Skeletal muscle satellite cell (primary cell): ENCODE data around the gene CKS1B.

Experiments
- H3K27me3 ChIP-seq: 2 replicates; pipeline ENCODE4 v1.7.0; 2013; ENCODE audit warnings: low read length; ENCODE audit not compliant: control insufficient read depth, insufficient read depth
- H3K36me3 ChIP-seq: 2 replicates; pipeline ENCODE4 v1.7.0; 2013; ENCODE audit warnings: mild to moderate bottlenecking, control low read depth, low read length; ENCODE audit not compliant: insufficient read depth
- H3K4me1 ChIP-seq: 2 replicates; pipeline ENCODE4 v1.7.0; 2013; ENCODE audit warnings: low read length; ENCODE audit not compliant: control insufficient read depth, insufficient read depth
- H3K4me2 ChIP-seq: 2 replicates; pipeline ENCODE4 v1.7.0; 2013; ENCODE audit warnings: mild to moderate bottlenecking, low read length
- H3K4me3 ChIP-seq: 2 replicates; pipeline ENCODE4 v1.7.0; 2013; ENCODE audit warnings: low read length
- H3K9ac ChIP-seq: 2 replicates; pipeline ENCODE4 v1.7.0; 2013; ENCODE audit warnings: mild to moderate bottlenecking, low read depth, low read length, moderate library complexity
- H3K9me3 ChIP-seq: replicated peaks from 2 replicates; pipeline ENCODE4 v1.7.0; 2013; ENCODE audit warnings: mild to moderate bottlenecking, control low read depth, low read length

The CKS1B gene

DNA sequence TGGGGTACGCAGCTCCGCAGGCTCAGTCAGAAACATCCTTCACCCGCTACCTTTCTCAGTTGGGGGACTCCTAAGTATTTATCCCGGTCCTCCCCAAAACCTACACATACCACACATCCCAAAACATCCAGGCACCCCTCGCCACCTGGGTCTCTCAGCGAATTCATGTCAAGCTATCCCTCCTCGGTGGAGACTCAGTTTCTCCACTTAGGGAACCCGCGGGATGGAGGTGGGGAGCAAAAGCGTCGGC lies 26.9 kb downstream of the CKS1B start:
- H3K36me3 ChIP-seq = peaks cover 7% of the 10 kb centered on the region
- H3K27me3 ChIP-seq = no peaks in the 10 kb centered on the region
- H3K4me3 ChIP-seq = peak overlapping the region; percentile 75
- peak overlapping the region; percentile 95 for H3K4me2 ChIP-seq
- H3K4me1 ChIP-seq = peaks cover 36% of the 10 kb centered on the region
- H3K9ac ChIP-seq = peak overlapping the region; percentile 76
- H3K9me3 ChIP-seq = no peaks in the 10 kb centered on the region

DNA sequence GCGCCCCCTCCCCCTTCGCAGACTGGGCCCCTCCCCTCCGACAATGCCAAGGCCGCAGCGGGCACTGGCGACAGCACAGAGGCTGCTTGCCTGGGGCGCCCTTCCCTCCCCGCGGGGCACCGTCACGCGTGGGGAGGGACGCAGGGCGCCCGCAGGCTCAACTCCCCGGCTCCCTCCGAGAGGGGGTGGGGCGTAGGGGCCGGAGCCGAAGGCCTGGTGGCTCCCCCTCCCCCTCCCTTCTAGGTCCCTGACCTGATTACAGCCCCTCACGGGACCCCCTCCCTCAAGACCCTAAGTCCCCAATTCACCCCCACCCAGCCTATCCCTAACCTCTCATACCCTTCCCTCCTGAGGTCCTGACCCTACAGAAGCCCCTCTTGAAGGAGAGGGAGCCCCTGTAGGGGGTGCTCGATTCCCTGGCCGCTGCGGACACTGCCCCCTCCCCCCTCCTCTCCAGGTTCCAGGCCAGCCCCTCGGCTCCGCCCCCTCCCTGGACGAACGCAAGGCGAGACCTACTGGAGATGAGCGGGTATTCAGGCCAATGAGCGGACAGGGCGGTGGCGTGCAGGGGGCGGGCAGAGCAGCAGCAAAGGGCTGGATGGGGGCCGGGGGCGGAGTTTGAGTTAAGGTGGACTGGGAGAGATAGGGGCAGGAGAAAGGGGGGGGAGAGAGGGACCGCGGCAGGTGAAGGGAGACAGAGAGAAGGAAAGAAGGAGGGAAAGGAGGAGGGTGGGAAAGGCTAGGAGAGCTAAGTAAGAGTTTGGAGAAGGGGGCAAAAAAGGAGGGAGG lies 27.4 kb downstream of the CKS1B start:
- peaks cover 11% of the 10 kb centered on the region for H3K36me3 ChIP-seq
- H3K4me1 ChIP-seq = peaks cover 41% of the 10 kb centered on the region
- H3K9ac ChIP-seq = peak overlapping the region; percentile 76
- H3K4me2 ChIP-seq = peak overlapping the region; percentile 95
- no peaks in the 10 kb centered on the region for H3K9me3 ChIP-seq
- H3K27me3 ChIP-seq = no peaks in the 10 kb centered on the region
- peak overlapping the region; percentile 85 for H3K4me3 ChIP-seq

DNA sequence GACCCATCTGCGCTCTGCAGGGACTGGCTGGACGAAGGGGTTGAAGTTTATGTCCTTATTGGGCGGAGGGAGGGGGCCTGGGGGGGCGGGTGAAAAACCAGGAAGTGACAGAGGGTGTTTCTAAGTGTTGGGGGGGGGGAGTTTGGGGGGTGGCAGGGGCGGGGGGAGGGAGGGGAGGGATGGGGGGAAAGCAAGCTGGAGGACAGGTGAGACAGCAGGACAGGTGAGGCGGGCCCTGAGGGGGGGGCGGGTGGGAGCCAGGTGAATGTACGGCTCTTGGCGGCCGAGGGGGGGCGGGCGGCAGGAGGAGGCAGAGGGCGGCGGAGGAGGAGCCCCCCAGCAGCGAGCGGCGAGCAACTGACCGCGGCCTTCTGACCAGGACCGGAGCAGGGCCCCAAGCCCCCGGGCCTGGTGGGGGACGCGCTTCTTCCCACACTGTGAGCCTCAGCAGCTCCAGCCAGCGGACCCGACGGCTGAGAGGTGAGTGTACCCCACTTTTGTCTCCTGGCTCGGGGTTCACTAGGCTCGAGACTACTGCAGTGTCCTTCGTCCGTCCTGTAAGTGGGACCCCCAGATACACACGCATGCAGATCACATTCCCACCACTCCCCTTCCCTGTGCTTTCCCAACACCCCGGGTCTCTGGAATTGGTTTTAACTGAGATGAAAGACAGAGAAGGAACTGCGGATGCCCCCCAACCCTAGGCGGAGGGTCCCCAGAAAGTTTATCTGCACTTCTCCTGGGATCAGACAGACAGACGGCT lies 28.2 kb downstream of the CKS1B start, which contains the start of gene ZBTB7B:
TSS of gene ZBTB7B (plus strand) at position 339 of the 763 bp plus-strand sequence. CDS start 11,859 bp downstream, outside the sequence.
- Histone ChIP-seq H3K27me3 (no peaks in the 10 kb centered on the region), H3K4me3 (peak within 1 kb of the TSS; percentile 90), H3K4me2 (peak within 1 kb of the TSS; percentile 95), H3K36me3 (peaks cover 15% of the 10 kb centered on the region), H3K9me3 (no peaks in the 10 kb centered on the region), H3K9ac (peak within 1 kb of the TSS; percentile 85), H3K4me1 (peaks cover 49% of the 10 kb centered on the region)

DNA sequence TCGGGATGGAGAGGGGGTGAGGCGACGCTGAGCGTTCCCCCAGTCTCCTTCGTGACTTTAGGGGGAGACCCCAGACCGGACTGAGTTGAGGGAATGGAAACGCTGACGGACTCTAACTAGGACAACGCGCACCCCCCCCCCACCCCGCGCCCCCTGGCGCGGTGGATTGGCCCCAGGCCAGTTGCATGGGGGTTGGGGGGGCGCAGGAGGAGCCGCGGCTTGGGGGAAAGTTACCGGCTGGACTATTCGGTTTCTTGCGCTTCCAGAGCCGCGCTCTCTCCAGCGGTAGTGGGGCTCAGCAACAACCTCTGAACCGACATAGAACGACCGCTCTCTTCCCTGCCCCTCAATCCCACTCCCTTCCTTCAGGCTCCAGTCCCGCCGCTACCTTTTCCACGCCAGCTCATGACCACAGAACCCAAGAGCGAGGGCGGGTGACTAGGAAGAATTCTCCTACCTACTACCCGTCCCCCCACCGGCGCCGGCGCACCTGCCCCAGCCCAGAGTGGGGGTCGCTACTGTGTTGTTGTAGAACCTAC lies 28.8 kb downstream of the CKS1B start:
- H3K36me3 ChIP-seq = peaks cover 15% of the 10 kb centered on the region
- H3K4me2 ChIP-seq = peak overlapping the region; percentile 95
- H3K4me3 ChIP-seq = peak overlapping the region; percentile 90
- peaks cover 56% of the 10 kb centered on the region for H3K4me1 ChIP-seq
- no peaks in the 10 kb centered on the region for H3K9me3 ChIP-seq
- H3K9ac ChIP-seq = peak overlapping the region; percentile 85
- H3K27me3 ChIP-seq = no peaks in the 10 kb centered on the region

DNA sequence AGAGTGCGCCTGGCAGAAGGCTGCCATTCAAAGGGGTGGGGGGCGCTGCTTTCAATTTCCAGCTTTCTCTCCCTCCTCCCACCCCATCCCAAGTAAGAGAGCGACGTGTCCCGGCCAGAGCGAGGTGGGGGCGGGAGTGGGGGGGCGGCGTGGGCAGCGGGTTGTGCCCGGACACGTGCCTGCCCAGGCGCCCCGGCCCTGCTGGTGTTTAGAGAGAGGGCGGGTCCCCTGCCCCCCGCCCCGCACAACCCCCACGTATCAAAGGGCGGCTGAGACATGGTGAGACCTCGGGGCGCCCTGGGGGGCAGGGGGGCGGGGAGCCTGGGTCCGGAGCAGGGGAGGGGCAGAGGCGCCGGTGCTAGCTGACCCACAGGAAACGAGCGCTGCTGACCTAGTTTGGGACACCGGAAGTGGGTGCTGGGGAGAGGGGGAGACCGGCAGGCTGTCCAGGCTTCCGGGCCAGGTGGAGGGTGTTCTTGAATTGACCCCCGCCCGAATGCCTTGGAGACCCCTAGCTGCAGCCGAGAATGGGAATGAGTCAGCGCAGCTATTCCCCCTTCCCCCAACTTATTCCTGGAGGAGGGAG lies 29.4 kb downstream of the CKS1B start:
- Histone ChIP-seq H3K9me3 (no peaks in the 10 kb centered on the region), H3K4me2 (peak overlapping the region; percentile 95), H3K9ac (peak overlapping the region; percentile 85), H3K36me3 (peaks cover 15% of the 10 kb centered on the region), H3K4me3 (peak overlapping the region; percentile 90), H3K4me1 (peaks cover 58% of the 10 kb centered on the region), H3K27me3 (no peaks in the 10 kb centered on the region)

GRCh38 chr1:155004352-155005075 lies 30.0 kb downstream of the CKS1B start:
- H3K4me1 ChIP-seq = peaks cover 58% of the 10 kb centered on the region
- H3K9ac ChIP-seq = peak overlapping the region; percentile 85
- H3K36me3 ChIP-seq = peaks cover 15% of the 10 kb centered on the region
- H3K4me3 ChIP-seq = peak overlapping the region; percentile 90
- no peaks in the 10 kb centered on the region for H3K9me3 ChIP-seq
- peak overlapping the region; percentile 95 for H3K4me2 ChIP-seq
- no peaks in the 10 kb centered on the region for H3K27me3 ChIP-seq

- H3K27me3 ChIP-seq = no peaks in the 10 kb centered on the region
- peak overlapping the region; percentile 90 for H3K4me3 ChIP-seq
- peaks cover 21% of the 10 kb centered on the region for H3K36me3 ChIP-seq
- no peaks in the 10 kb centered on the region for H3K9me3 ChIP-seq
- H3K4me2 ChIP-seq = peak overlapping the region; percentile 95
- peak overlapping the region; percentile 85 for H3K9ac ChIP-seq
- peaks cover 51% of the 10 kb centered on the region for H3K4me1 ChIP-seq
These were observed 30.9 kb downstream of the CKS1B start for GRCh38 chr1:155005076-155006011.

DNA sequence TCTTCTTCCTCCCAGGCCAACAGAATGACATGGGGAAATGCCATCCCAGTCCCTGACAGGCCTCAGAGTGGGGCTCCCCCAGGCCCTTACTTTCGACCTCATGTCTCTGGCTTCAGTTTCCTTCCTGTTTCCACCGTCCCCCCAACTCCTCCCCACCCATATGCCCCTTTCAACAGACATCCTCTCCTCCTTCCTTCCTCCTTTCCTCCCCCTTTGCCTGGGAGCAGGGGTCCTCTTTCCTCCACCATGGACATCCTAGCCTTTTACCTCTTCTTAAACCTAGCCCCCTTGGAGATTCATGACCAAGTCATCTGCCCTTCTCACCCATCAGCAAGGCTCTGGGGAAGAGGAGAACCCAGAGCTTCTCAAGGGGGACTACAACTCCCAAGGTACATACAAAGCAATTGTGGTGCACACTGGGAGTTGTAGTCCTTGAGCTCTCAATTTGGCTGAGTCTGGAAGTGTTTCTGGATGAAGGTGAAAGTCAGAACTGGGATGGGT lies 32.2 kb downstream of the CKS1B start:
- no peak overlapping the region for H3K9ac ChIP-seq
- no peaks in the 10 kb centered on the region for H3K27me3 ChIP-seq
- H3K4me1 ChIP-seq = peaks cover 47% of the 10 kb centered on the region
- peaks cover 21% of the 10 kb centered on the region for H3K36me3 ChIP-seq
- no peak overlapping the region for H3K4me2 ChIP-seq
- H3K4me3 ChIP-seq = no peak overlapping the region
- no peaks in the 10 kb centered on the region for H3K9me3 ChIP-seq

DNA sequence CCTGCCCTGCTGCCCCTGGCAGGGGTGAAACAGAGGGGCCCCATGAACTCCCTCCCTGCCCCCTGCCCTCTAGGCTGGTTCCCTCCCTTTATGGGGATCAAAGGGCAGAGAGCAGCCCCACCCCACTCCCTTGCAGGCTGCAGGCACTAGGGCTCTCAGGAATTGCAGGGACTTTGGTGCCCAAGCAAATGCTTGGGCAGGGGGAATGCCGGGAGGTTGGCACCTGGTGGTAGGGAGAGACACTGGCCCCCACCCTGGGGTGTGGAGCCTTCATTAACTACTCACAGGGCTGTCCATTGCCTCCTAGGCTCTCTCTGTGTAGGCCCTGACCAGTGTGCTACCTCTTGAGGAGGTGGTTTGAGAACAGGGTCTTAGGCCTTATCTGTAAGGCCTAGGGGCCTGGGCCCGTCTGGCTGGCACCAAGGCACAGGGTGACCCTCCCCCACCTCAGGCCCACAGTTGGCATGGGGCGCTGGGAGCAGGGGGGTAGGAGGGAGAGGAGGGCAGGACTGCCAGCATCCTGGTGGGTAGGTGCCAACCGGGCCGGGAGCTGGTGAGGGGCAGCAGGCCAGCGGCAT lies 32.9 kb downstream of the CKS1B start:
- Histone ChIP-seq H3K9ac (no peak overlapping the region), H3K4me1 (peaks cover 54% of the 10 kb centered on the region), H3K4me2 (no peak overlapping the region), H3K27me3 (no peaks in the 10 kb centered on the region), H3K9me3 (no peaks in the 10 kb centered on the region), H3K4me3 (no peak overlapping the region), H3K36me3 (peaks cover 24% of the 10 kb centered on the region)
